Sciatic nerve (tissue), 2 donors: ENCODE results near the gene TMCC2. TPM values are rescaled to one million over a fixed set of nuclear protein-coding genes. Genes with fewer than 3 reads are reported as not detected.

Experiments
- ATAC-seq: fragments of 200-7000 bp; cut with Tn5 transposase; one replicate; pipeline ENCODE4 v1.9.1; 2020; ENCODE audit warnings: mild to moderate bottlenecking, moderate library complexity
- DNase-seq: peaks from one replicate; pipeline ENCODE4 v3.0.0-alpha.2; 2020; ENCODE audit warnings: low spot score
- intact Hi-C: fragments of 100-400 bp; cut with DNase I; formaldehyde crosslinking; loops from one replicate; pipeline ENCODE4 v1.14.2; 2022
- total RNA-seq: library from RNA; stranded (reverse); fragmentation: NEBNext Ultra II Directional; extraction: Animal tissue kit (Norgen Biotek cat#: 25700); gene quantifications from one replicate; pipeline ENCODE4 v1.2.1, GENCODE V29; 2021
- donor health status: DM: no; HTN: no; CAD: no.
- donor health status: DM: no; HTN: no; CAD: no.

The TMCC2 gene
- total RNA-seq, 1 donor from 2014 or later: 14.8 TPM

- no peak for ATAC-seq
- intact Hi-C loops: no loop called here
- no peak for DNase-seq
These were observed 83.4 kb downstream of the TMCC2 start for GRCh38 chr1:205310976-205311704.

DNA sequence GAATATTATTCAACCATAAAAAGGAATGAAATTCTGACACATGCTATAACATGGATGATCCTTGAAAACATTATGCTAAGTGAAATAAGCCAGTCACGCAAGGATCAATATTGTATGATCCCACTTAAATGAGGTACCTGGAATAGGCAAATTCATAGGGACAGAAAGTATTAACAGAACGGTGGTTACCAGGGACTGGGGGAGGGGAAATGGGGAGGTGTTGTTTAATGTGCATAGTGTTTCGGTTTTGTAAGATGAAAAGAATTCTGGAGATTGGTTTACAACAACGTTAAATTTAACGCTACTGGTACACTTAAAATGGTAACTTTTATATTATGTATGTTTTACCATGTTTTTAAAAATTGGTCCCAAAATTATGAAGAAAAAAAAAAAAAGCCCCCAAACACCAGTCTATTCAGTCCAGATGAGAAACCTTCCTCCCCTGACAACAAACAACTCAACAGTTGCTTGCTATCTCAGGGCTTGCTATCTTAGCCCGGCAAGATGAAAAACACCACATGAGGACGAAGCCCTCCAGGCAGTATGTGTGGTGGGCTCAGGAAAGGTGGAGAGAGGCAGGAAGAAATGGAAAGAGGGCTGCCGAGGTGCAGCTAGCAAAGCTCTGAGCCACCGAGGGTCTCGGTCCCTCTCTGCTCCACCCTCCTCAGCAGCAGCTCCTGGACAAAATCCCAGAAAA lies 85.3 kb downstream of the TMCC2 start:
- intact Hi-C loops: no loop called here
- ATAC-seq: no peak
- DNase-seq: no peak

DNA sequence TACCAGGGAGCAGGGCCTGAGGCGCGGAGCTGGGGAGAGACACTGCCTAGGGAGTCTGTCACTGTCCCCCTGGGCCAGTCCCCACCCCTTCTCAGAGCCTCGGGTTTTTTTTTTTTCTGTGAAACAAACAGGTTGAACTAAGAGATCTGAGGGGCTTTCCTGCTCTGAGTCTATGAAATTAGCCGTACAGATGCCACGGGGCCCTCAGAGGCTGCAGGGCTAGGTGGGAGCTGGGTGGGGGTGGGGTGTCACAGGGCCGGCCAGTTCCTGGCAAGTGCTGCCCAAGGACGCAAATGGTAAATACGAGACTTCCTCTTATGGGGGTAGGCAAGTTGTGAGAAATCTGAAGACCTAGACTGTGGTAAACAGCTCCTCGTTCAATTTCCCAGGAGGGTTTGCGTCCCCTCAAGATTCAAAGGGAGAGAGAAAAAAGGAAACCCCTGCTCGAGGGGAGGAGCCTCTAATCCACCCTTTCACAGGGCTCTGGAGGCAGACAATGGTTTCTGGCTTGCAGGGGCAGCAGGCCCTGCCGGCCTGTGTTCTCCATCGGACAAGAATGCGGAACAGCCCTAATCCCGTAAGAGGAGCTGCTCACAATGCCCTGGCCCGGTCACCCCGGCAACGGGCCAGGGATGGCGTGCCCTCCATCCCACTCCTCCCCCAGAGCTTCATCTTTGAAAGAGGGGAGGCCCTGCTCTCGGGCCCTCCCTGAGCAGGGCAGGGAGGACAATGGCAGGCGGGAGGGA lies 86.0 kb downstream of the TMCC2 start:
- peak; percentile 83 for ATAC-seq
- intact Hi-C loops: no loop called here
- peak; percentile 72 for DNase-seq

DNA sequence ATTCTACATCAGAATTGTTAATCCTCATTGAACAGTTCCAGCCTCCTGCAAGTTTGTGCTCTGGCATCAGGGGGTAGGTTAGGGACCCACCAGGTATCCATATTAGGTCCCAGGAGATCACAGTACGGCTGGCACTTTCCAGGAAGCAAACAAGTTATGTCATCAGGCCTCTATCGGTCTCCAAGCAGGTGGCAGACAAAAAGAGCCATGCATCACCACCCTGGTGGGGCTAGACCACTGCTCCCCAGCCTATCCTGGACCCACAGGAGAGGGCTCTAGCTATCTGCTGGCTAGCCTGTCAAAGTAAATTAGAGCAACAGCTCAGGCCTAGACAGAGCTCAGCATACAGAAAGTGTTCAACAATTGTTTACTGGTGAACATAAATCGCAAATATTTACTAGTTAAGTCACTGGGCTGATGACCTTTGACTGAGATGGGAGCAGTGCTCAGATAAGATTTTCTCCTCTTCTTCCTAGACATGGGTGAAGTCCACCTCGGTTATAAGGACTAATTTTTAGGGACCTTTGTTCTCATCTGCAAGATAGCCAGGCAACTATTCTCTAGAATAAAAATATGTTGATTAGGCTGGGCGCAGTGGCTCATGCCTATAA lies 87.4 kb downstream of the TMCC2 start:
- intact Hi-C loops: no loop called here
- ATAC-seq (no peak), DNase-seq (no peak)

DNA sequence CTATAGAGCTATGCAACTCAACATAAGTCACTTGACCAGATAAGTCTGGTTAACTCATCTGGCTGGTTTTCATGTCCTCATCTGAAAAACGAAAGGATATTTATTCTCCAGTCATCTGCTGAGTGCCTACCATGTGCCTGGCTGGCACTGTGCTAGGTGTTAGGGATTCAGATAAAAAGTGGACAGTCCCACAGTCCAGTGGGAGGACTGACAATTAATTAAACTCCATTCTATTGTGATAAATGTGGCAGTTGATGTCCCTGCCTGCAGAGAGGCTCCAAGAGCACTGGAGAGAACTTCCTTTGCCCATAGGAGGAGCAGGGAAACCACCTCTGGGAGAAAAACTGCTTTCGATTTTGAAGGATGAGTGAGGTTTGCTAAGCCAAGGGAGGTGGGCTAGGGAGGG lies 88.4 kb downstream of the TMCC2 start:
- intact Hi-C loops: no loop called here
- ATAC-seq (no peak), DNase-seq (no peak)

DNA sequence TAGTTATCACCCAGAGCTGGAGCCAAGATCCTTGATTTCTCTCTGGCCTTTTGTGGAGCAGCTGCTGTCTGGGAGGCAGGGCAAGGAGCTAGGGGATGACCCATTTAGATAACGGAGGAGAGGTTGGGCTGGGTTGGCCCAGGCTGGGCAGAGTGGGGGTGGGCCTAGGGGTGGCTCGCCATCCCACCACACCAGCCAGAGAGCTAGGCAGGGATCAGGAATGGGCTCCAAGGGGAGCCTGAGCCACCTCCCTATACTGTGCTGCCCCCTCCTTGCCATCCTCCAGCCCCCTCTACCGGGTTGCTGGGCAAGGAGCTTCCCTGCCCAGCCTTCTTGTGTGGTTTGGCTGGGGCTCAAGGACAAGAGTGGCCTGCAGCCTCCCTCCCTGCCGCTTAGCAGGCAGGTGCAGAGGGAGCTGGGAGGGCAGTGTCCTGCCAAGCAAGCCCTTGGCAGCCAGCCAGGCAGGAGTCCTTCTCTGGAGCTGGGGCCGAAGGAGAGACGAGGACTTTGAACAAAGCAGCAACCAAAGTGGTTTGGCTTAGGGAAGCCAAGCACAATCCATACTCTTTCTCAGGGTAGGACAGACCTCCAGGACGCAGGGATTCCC lies 89.7 kb downstream of the TMCC2 start:
- intact Hi-C loops: no loop called here
- ATAC-seq (no peak), DNase-seq (peak; percentile 71)

DNA sequence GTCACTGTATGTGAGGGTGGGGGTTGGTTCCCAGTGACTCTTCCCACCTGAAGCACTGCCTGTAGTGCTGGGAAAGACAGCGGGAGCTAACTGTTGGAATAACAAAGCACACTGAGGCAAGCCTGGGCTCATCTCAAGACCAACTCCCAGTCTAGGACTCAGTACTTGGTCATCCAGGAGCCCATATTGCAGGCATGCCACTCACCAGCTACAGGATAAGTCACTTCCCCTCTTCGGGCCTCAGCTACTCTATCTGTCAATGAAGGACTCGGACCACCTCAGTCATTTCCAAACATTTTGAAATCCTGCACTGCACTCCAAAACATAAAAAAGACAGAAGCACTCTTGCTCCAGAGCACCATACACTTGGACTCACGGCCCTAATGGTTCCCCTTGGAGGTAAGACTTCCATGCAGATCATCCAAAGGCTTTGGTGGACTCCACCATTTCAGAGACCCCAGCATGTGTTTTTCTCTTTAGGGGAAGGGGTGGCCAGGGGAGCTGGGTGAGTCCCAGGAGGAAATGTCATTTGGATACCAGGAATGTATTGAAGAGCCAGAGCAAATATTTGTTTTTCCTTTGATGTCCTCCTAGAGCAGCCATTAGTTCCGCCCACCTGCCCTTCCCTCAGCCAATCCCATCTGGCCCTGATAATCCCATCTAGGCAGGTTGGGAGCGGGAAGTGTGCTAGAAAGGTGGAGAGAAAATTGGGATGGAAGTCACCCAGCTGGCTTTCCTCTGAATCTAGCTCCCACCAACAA lies 90.7 kb downstream of the TMCC2 start:
- ATAC-seq (no peak), DNase-seq (no peak)
- intact Hi-C loops: no loop called here

DNA sequence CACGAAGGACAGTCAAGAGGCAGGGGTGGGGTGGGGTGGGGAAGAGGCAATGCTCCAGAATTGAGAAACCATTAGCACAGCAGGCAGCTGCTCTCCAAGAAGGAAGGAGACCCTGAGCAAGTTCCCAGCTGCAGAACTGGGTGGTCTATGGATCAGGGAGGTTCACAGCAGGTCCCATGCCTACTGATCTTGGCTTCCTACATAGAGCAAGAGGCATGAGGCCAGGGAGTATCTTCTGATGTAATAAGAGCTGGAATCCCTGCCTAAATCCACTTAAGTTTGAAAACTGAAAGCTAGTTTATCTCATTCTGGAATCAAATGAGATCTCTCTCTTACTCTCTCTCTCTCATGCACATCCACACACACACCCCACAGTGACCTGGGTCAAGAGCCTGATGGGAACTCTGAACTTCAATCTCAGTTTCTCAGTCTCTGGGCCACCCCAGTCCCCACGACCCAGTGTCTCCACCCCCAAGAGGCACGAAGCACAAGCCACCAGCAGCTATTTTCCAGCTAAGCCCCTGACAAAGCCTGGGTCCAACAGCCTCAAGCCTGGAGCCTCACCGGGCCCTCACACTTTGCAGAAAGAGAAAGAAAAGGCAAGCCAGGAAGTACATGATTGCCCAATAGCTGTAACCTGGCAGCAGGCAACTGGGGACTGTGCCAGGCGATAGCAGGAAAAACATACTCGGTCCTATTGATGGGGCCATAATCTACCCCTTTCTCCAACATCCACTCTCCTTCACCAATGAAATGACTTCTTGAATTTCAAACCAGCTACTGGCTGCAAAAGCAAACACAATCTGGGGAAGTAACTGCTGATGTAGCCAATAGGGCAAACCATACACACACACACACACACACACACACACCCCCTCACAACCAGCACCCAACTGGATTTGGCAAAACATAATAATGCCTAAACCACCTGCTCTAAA lies 91.6 kb downstream of the TMCC2 start:
- intact Hi-C loops: no loop called here
- peak; percentile 64 for ATAC-seq
- DNase-seq: no peak

- DNase-seq (peak; percentile 93), ATAC-seq (peak; percentile 93)
- intact Hi-C loops: no loop called here
These were observed 93.6 kb downstream of the TMCC2 start, which contains the start of gene NUAK2 for GRCh38 chr1:205321162-205321958. Gene NUAK2 (minus strand): TSS chr1:205321745. CDS start chr1:205321628, 117 bp downstream.

GRCh38 chr1:205321959-205322283 lies 94.2 kb downstream of the TMCC2 start:
- DNase-seq: no peak
- ATAC-seq: peak; percentile 38
- intact Hi-C loops: no loop called here

Other genes starting within 250 kb of the TMCC2 start
- gene CNTN2, start 184.7 kb upstream of the TMCC2 start, total RNA-seq: 8.0 TPM
- gene TMEM81, start 143.5 kb upstream of the TMCC2 start, total RNA-seq: 2.8 TPM
- 18.1 TPM for gene RBBP5, start 106.0 kb upstream of the TMCC2 start, total RNA-seq
- 16.9 TPM for gene DSTYK, start 16.2 kb upstream of the TMCC2 start, total RNA-seq
- 4.7 TPM for gene NUAK2, start 93.8 kb downstream of the TMCC2 start, total RNA-seq
- gene KLHDC8A, start 129.0 kb downstream of the TMCC2 start, total RNA-seq: 17.4 TPM
- gene LEMD1, start 194.1 kb downstream of the TMCC2 start, total RNA-seq: not detected
- gene BLACAT1, start 228.1 kb downstream of the TMCC2 start, total RNA-seq: 0.13 TPM